GM18909 (cell line): ENCODE data around the gene UBE2E2.
A peak's percentile ranks its signal among the peaks of the same experiment; 100 is the strongest.

ENCODE experiments used
- ATAC-seq: cut with Tn5 transposase; IDR thresholded peaks from one replicate; pipeline ENCODE4 v1.9.1; 2021; ENCODE audit warnings: mild to moderate bottlenecking; ENCODE audit not compliant: unreplicated experiment, poor library complexity

The UBE2E2 gene

GRCh38 chr3:23192816-23193215, 10.3 kb upstream of the UBE2E2 start:
- no peak for ATAC-seq

GRCh38 chr3:23193831-23194230, 9.3 kb upstream of the UBE2E2 start:
- ATAC-seq = no peak

- ATAC-seq = no peak
These were observed 4.3 kb upstream of the UBE2E2 start for GRCh38 chr3:23198801-23199200.

- no peak for ATAC-seq
These were observed 3.5 kb upstream of the UBE2E2 start for GRCh38 chr3:23199649-23200048.

- ATAC-seq = no peak
These were observed 1.8 kb upstream of the UBE2E2 start for GRCh38 chr3:23201154-23201838.

- ATAC-seq = peak; percentile 35
These were observed 765 bp upstream of the UBE2E2 start for GRCh38 chr3:23202203-23202920.

- peak; percentile 19 for ATAC-seq
These were observed 692 bp downstream of the UBE2E2 start for GRCh38 chr3:23203708-23204330.

GRCh38 chr3:23206366-23206765, 3.2 kb downstream of the UBE2E2 start:
- no peak for ATAC-seq

GRCh38 chr3:23209103-23209502, 6.0 kb downstream of the UBE2E2 start:
- ATAC-seq = no peak

GRCh38 chr3:23209747-23210487, 6.8 kb downstream of the UBE2E2 start:
- ATAC-seq = no peak

GRCh38 chr3:23213813-23214212, 10.7 kb downstream of the UBE2E2 start:
- no peak for ATAC-seq

GRCh38 chr3:23217872-23218554, 14.9 kb downstream of the UBE2E2 start:
- ATAC-seq = no peak

GRCh38 chr3:23219117-23219516, 16.0 kb downstream of the UBE2E2 start:
- peak; percentile 63 for ATAC-seq

GRCh38 chr3:23219552-23219951, 16.4 kb downstream of the UBE2E2 start:
- peak; percentile 51 for ATAC-seq

- ATAC-seq = no peak
These were observed 18.0 kb downstream of the UBE2E2 start for GRCh38 chr3:23221136-23221535.

- no peak for ATAC-seq
These were observed 28.9 kb downstream of the UBE2E2 start for GRCh38 chr3:23232016-23232415.

- no peak for ATAC-seq
These were observed 29.7 kb downstream of the UBE2E2 start for GRCh38 chr3:23232854-23233253.

- no peak for ATAC-seq
These were observed 32.1 kb downstream of the UBE2E2 start for GRCh38 chr3:23235264-23235663.

- no peak for ATAC-seq
These were observed 33.8 kb downstream of the UBE2E2 start for GRCh38 chr3:23236890-23237289.

- ATAC-seq = no peak
These were observed 35.0 kb downstream of the UBE2E2 start for GRCh38 chr3:23238156-23238555.
